Thymus (tissue), 11 donors: ENCODE data around the gene FCRL4. TPM values are rescaled to one million over a fixed set of nuclear protein-coding genes. Genes with fewer than 3 reads are reported as not detected.

ENCODE experiments used
- DNase-seq, 9 donors: peaks; one replicate each; pipeline ENCODE4 v3.0.0-alpha.2; 2013; ENCODE audit warnings: low spot score in 9 of 9, low read depth in 6 of 9, missing footprints in 1 of 9
- H3K27ac ChIP-seq, 2 donors: one replicate each; pipeline ENCODE4 v1.5.1; 2013; ENCODE audit warnings: control low read depth in 1 of 2, low read depth in 1 of 2, low read length in 1 of 2, mild to moderate bottlenecking in 1 of 2, moderate library complexity in 1 of 2
- H3K27me3 ChIP-seq, 2 donors: one replicate each; pipeline ENCODE4 v1.5.1; 2013; ENCODE audit warnings: low read length in 1 of 2; ENCODE audit not compliant: control insufficient read depth in 2 of 2, insufficient read depth in 1 of 2
- H3K36me3 ChIP-seq, 2 donors: one replicate each; pipeline ENCODE4 v1.5.1; 2013; ENCODE audit warnings: low read length in 1 of 2, mild to moderate bottlenecking in 1 of 2, moderate library complexity in 1 of 2; ENCODE audit not compliant: control insufficient read depth in 2 of 2, insufficient read depth in 2 of 2
- H3K4me1 ChIP-seq, 2 donors: one replicate each; pipeline ENCODE4 v1.5.1; 2013; ENCODE audit warnings: low read length in 2 of 2; ENCODE audit not compliant: control insufficient read depth in 2 of 2, insufficient read depth in 2 of 2
- H3K4me3 ChIP-seq, 2 donors: one replicate each; pipeline ENCODE4 v1.5.1; 2013; ENCODE audit warnings: low read length in 2 of 2, control low read depth in 1 of 2, mild to moderate bottlenecking in 1 of 2
- H3K9me3 ChIP-seq, 2 donors: one replicate each; pipeline ENCODE4 v1.5.1; 2013; ENCODE audit warnings: low read length in 1 of 2, mild to moderate bottlenecking in 1 of 2; ENCODE audit not compliant: control insufficient read depth in 2 of 2, insufficient read depth in 1 of 2
- WGBS: extraction: QIAGEN DNeasy Blood & Tissue Kit; methylation state at CpG from one replicate; pipeline ENCODE4 v1.1.7; 2013; 5-methylcytosine and 5-hydroxymethylcytosine counted together
- polyA plus RNA-seq: library from polyadenylated mRNA; stranded (reverse); fragments of 200-250 nt; gene quantifications from one replicate; pipeline ENCODE4 v1.2.3, GENCODE V29; 2013
- total RNA-seq: library from RNA; stranded (reverse); fragments of 120-200 nt; gene quantifications from one replicate; pipeline ENCODE4 v1.2.4, GENCODE V29; 2013
- donor health status: healthy.

The FCRL4 gene
- total and polyA plus RNA-seq, 2 donors, result 0.19 to 0.48 TPM

DNA sequence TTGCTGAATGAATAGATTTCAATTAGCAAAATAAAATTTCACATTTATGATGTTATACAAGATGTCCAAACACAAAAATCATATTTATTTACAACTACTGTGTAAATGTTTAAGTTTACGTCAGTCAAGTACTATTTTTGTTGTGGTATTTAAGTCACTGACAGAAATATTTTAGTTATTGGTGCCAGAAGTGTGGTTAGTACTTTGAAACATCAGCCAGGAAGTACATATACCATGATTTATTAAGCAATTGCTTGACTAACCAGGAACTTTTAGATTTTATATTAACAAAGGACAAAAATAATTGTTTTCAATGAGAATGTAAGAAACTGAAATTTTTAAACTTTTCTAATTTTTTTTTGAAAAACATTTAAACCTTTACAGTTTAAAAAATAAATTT is 2.4 kb upstream of the FCRL4 start:
- H3K27ac ChIP-seq, result no peak overlapping the region
- H3K27me3 ChIP-seq, result no peaks in the 10 kb centered on the region
- WGBS, result 86% methylated on average over 1 of the region's 1 CpG
- no peak for DNase-seq
- no peaks in the 10 kb centered on the region for H3K9me3 ChIP-seq
- H3K4me1 ChIP-seq, result peaks cover 0 to 11% of the 10 kb centered on the region in 2 donors
- H3K36me3 ChIP-seq, result no peaks in the 10 kb centered on the region
- H3K4me3 ChIP-seq, result no peak overlapping the region

DNA sequence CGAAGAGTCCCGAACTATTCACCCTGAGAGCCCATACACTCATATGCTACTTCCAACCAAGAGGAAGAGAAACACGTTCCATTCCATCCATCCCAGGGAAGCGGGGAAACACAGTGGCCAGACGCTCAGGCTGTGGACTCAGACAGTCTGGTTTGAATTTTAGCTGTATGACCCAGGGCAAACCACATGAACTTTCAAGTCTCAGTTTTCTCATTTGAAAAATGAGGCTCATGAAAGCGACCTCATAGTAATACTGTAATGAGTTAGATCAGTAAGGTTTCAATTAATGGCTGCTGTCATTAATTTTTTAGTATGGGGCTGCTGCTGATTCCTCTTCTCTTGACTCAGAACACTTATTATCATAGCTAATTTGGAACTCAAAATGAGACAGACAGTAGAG is 1.5 kb downstream of the FCRL4 start:
- 96% methylated on average over 6 of the region's 6 CpGs for WGBS
- H3K9me3 ChIP-seq, result no peaks in the 10 kb centered on the region
- H3K27me3 ChIP-seq, result no peaks in the 10 kb centered on the region
- DNase-seq, result no peak
- no peaks in the 10 kb centered on the region for H3K36me3 ChIP-seq
- H3K4me1 ChIP-seq, result peaks cover 0 to 11% of the 10 kb centered on the region in 2 donors
- H3K27ac ChIP-seq, result no peak overlapping the region
- no peak overlapping the region for H3K4me3 ChIP-seq

DNA sequence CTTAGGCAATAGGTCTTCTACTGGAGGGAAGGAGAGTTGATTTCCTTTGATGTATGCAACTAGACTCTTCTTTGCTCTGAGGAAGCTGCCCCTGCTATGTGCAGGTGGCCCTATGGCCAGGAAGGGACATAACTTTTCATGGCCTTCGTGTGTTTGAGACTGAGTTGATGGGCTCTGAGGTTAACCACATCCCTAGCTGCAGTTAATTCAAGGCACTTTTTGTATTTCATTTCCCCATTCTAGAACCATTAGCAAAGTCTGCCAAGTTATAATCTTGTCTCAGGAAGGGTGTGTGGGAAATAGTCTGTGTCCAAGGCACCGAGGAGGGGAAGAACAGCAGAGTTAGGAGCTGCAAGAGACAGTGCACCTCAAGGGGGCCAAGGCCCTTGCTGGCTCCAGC is 2.5 kb downstream of the FCRL4 start:
- WGBS, result 5% methylated on average over 2 of the region's 2 CpGs
- peak in 3 of 9 donors; percentile 6 to 33 (median 14) for DNase-seq
- no peaks in the 10 kb centered on the region for H3K36me3 ChIP-seq
- no peak overlapping the region for H3K4me3 ChIP-seq
- H3K27ac ChIP-seq, result no peak overlapping the region
- no peaks in the 10 kb centered on the region for H3K27me3 ChIP-seq
- no peaks in the 10 kb centered on the region for H3K9me3 ChIP-seq
- H3K4me1 ChIP-seq, result peaks cover 0 to 11% of the 10 kb centered on the region in 2 donors

DNA sequence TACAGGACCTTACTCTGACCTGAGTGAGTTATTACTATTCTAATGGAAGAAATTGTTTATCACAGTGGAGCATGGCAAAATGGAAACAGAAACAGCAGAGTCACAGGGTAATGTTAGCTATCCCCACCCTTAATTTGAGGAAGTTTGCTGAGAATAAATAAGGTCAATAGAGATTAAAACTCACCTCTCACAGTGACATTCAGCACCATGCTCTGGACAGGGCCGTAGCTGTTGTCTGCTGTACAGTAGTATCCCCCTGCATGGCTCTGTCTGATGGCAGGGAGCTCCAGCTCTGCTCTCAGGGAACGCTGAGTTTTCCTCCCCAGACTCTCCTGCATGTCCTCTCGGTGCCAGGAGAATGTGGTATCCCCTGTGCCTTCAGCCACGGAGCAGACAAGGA is 11.9 kb downstream of the FCRL4 start:
- Histone ChIP-seq H3K27ac (no peak overlapping the region), H3K4me1 (peaks cover 0 to 8% of the 10 kb centered on the region in 2 donors), H3K27me3 (no peaks in the 10 kb centered on the region), H3K4me3 (no peak overlapping the region), H3K9me3 (peaks cover 0 to 3% of the 10 kb centered on the region in 2 donors), H3K36me3 (no peaks in the 10 kb centered on the region)
- 88% methylated on average over 4 of the region's 4 CpGs for WGBS
- DNase-seq, result no peak

DNA sequence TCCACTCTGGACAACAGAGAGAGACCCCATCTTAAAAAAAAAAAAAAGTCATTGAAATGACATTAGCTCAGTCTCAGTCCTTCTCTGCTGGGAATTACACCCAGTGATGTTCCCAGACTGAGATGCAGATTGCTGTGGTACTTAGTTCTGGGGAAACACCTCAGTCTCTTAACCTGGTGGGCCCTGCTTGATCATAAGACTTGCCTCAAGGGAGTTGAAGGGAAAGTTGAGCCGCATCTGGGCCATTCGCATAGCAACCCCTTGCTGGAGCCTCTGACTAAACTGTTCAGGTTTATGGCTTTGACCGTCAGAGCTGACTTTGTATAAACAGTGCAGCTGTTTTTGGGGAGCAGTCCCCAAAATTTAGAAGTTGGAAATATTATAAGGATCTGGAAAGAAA is 13.4 kb downstream of the FCRL4 start:
- peaks cover 0 to 8% of the 10 kb centered on the region in 2 donors for H3K4me1 ChIP-seq
- DNase-seq, result no peak
- peaks cover 0 to 3% of the 10 kb centered on the region in 2 donors for H3K9me3 ChIP-seq
- H3K36me3 ChIP-seq, result no peaks in the 10 kb centered on the region
- WGBS, result 80% methylated on average over 3 of the region's 3 CpGs
- H3K27ac ChIP-seq, result no peak overlapping the region
- H3K4me3 ChIP-seq, result no peak overlapping the region
- no peaks in the 10 kb centered on the region for H3K27me3 ChIP-seq

DNA sequence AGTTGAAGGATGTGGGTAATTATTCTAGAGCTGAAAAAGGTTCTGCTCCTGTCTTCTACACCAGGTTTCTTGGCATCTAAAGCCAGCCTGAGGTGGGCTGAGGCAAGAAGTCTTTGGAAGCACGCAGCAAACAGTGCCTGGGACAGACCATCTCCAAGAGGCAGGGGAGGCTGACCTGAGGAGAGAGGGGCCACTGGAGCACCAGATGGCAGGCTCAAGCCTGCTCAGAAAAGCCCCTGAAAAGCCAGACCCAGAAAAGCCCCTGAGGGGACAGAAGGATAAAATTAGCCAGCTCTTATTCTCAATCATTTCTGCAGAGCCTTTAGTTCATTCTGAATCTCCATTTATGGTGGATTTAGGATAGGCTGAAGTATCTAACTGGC is 17.1 kb downstream of the FCRL4 start:
- no peaks in the 10 kb centered on the region for H3K36me3 ChIP-seq
- H3K4me1 ChIP-seq, result peaks cover 0 to 8% of the 10 kb centered on the region in 2 donors
- H3K4me3 ChIP-seq, result no peak overlapping the region
- no peak overlapping the region for H3K27ac ChIP-seq
- peaks cover 0 to 3% of the 10 kb centered on the region in 2 donors for H3K9me3 ChIP-seq
- no peaks in the 10 kb centered on the region for H3K27me3 ChIP-seq
- DNase-seq, result no peak
- WGBS, result 95% methylated on average over 1 of the region's 1 CpG

DNA sequence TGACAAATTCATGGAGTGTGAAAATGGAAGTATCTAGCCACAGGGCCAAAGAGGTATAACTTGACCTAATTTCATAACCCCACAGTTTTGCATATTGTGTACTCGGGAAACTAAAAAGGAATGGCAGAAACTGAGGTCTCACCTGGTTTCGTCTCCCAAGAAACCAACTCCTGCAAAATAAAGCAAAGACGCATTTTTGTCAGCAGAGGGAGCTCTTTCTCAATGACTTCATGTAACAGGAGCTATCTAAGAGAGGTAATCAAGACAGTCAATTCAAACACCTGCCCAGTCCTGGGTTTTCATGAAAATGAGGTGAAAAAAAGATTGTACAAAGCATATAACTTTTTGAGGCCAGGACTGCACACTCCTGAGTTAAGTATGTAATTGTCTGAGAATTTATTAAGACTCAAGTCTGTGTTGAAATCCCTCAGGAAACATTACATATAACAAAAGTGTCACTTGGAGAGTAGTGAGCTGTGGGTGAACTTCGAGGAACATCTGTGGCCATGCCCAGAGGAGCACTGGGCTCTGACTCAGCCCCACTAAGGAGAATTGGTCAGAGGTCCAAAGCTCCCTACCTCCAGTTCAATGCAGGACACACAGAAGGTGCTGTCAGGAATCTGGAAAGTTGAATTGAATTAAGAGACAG is 17.6 kb downstream of the FCRL4 start:
- DNase-seq, result peak in 8 of 9 donors; percentile 42 to 83 (median 54)
- H3K4me1 ChIP-seq, result peaks cover 0 to 8% of the 10 kb centered on the region in 2 donors
- H3K4me3 ChIP-seq, result no peak overlapping the region
- H3K36me3 ChIP-seq, result no peaks in the 10 kb centered on the region
- H3K27ac ChIP-seq, result no peak overlapping the region
- 14% methylated on average over 4 of the region's 4 CpGs for WGBS
- H3K27me3 ChIP-seq, result no peaks in the 10 kb centered on the region
- H3K9me3 ChIP-seq, result peaks cover 0 to 3% of the 10 kb centered on the region in 2 donors

DNA sequence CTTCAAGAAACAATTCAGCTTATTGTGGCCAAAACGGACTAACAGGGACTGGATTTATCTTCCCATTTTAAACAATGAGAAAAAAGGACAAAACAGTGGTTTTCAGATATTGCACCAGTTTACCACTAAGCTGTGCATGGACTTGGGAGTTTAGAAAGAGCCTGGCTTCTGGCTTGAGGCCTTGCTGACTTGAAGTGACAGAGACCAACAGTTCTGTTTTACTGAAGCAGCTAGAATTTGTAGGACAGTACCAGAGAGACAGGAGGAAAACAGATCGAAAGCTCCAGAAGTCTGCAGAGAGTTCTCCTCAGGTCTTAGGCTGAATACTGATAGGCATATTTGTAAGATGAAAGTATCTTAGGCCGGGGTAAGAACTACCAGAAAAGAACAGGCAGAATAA is 20.5 kb downstream of the FCRL4 start:
- Histone ChIP-seq H3K27me3 (no peaks in the 10 kb centered on the region), H3K4me1 (peaks cover 0 to 8% of the 10 kb centered on the region in 2 donors), H3K4me3 (no peak overlapping the region), H3K36me3 (no peaks in the 10 kb centered on the region), H3K27ac (no peak overlapping the region), H3K9me3 (no peaks in the 10 kb centered on the region)
- 96% methylated on average over 3 of the region's 3 CpGs for WGBS
- no peak for DNase-seq

DNA sequence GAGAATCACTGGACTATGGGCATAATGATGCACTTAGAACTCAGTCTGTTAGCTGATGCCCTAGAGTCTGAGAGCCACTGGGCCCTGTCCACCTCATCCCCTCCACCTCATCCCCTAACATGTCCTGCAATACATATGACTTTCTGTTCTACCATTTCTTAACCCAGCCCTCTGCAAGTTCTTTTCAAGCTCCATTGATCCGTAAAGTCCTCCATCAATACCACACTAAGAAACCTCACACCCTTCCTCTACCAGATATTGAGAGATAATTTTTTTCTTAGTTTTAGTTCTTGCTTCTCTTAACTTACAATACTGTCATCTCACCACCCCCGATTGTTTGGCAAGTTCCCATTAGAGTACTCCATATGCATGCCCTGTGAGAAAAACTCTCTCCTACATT is 22.1 kb downstream of the FCRL4 start:
- WGBS, result 94% methylated on average over 2 of the region's 2 CpGs
- DNase-seq, result no peak
- Histone ChIP-seq H3K36me3 (no peaks in the 10 kb centered on the region), H3K9me3 (no peaks in the 10 kb centered on the region), H3K4me3 (no peak overlapping the region), H3K27ac (no peak overlapping the region), H3K27me3 (no peaks in the 10 kb centered on the region), H3K4me1 (no peaks in the 10 kb centered on the region)
